ENCODE data around the gene SPOCK1.

- TF ChIP-seq CTCF (conservative IDR thresholded peaks at IDR 0.05; ENCODE audit: low read depth, low read length) (no peak), EZH2phosphoT487 (IDR thresholded peaks at IDR 0.05; ENCODE audit: borderline replicate concordance, low read length) (no peak), EZH2 (IDR thresholded peaks at IDR 0.05; ENCODE audit: low read length, unreplicated experiment) (no peak)
These were observed 500.2 kb downstream of the SPOCK1 start for GRCh38 chr5:136998854-136999357.
